GM23248 (cell line): ENCODE data around the gene EP400.

Experiments
- EZH2 ChIP-seq: fragments of 200-600 bp; sonication (generic); IDR thresholded peaks from 2 replicates; pipeline ENCODE4 v1.6.1; 2018; ENCODE audit warnings: antibody characterized with exemption, mild to moderate bottlenecking; ENCODE audit not compliant: insufficient read depth, poor library complexity, severe bottlenecking
- EZH2phosphoT487 ChIP-seq: fragments of 200-600 bp; sonication (generic); IDR thresholded peaks from 2 replicates; pipeline ENCODE4 v1.6.1; 2018; ENCODE audit warnings: antibody characterized with exemption, moderate library complexity, mild to moderate bottlenecking, low read depth; ENCODE audit not compliant: insufficient read depth

- no peak for TF ChIP-seq EZH2
- no peak for TF ChIP-seq EZH2phosphoT487
Measured at GRCh38 chr12:132068250-132068649, 118.5 kb downstream of the EP400 start.
